ENCODE measurements around the gene OLFML3. TPM values are rescaled to one million over a fixed set of nuclear protein-coding genes. Genes with fewer than 3 reads are reported as not detected.

The OLFML3 gene
- total RNA-seq, 1 experiment from 2014 or later = 171 TPM

DNA sequence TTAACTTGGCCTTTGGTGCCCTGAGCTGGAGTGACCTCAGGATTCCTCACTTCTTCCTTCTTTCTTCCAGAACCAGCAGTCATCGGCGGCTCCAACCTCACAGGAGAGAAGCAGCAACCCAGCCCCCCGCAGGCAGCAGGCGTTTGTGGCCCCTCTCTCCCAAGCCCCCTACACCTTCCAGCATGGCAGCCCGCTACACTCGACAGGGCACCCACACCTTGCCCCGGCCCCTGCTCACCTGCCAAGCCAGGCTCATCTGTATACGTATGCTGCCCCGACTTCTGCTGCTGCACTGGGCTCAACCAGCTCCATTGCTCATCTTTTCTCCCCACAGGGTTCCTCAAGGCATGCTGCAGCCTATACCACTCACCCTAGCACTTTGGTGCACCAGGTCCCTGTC is 6.3 kb upstream of the OLFML3 start:
- Histone ChIP-seq H3K56ac (ENCODE audit: insufficient read length, low read depth, low read length) (no peak overlapping the region), H4K91ac (ENCODE audit: insufficient read length, low read depth, low read length) (no peak overlapping the region), H3K23ac (ENCODE audit: insufficient read length, low read depth, low read length) (no peak overlapping the region), H2BK15ac (ENCODE audit: low read depth, low read length) (no peak overlapping the region), H3K4ac (ENCODE audit: low read depth, low read length) (no peak overlapping the region), H3K9ac (ENCODE audit: extremely low read depth, insufficient read length, low read length) (no peak overlapping the region), H2BK5ac (ENCODE audit: insufficient read length, low read length) (no peak overlapping the region), H3K27me3 (ENCODE audit: insufficient read depth, low read length) (no peaks in the 10 kb centered on the region), H3K23me2 (ENCODE audit: insufficient read length, low read depth, low read length, poor library complexity, severe bottlenecking) (no peaks in the 10 kb centered on the region), H3K9me3 (ENCODE audit: control insufficient read depth, low read depth, low read length) (no peaks in the 10 kb centered on the region), H2BK120ac (ENCODE audit: low read depth, low read length, poor library complexity, severe bottlenecking) (no peak overlapping the region), H4K5ac (ENCODE audit: insufficient read length, low read depth, low read length) (no peak overlapping the region), H3T11ph (ENCODE audit: low read length) (no peak overlapping the region), H4K20me1 (ENCODE audit: control insufficient read depth, insufficient read depth, insufficient read length) (no peaks in the 10 kb centered on the region), H2AK5ac (ENCODE audit: insufficient read length, low read length) (no peak overlapping the region), H2AFZ (ENCODE audit: low read length) (no peak overlapping the region), H3K14ac (ENCODE audit: insufficient read depth, low read length) (no peak overlapping the region), H3K4me2 (ENCODE audit: insufficient read depth, insufficient read length, low read length) (no peak overlapping the region), H3K79me2 (ENCODE audit: insufficient read depth, low read length) (no peaks in the 10 kb centered on the region), H2BK12ac (ENCODE audit: insufficient read length, low read depth, low read length) (no peak overlapping the region), H3K79me1 (ENCODE audit: insufficient read depth, low read depth, low read length, poor library complexity, severe bottlenecking) (no peaks in the 10 kb centered on the region), H3K4me1 (ENCODE audit: insufficient read depth, low read length) (peaks cover 7% of the 10 kb centered on the region), H4K8ac (replicated peaks; ENCODE audit: insufficient read length, low read depth, low read length) (no peak overlapping the region), H3K18ac (ENCODE audit: insufficient read length, low read depth, low read length) (no peak overlapping the region), H2BK20ac (ENCODE audit: low read depth, low read length, poor library complexity, severe bottlenecking) (no peak overlapping the region), H3K27ac (ENCODE audit: insufficient read length, low read depth, low read length) (no peak overlapping the region)
- Mint-ChIP-seq H3K27ac (peak overlapping the region in 1 of 3 experiments; percentile 54; a peak in 1 of 7 replicates), H3K27me3 (ENCODE audit: low read depth) (no peaks in the 10 kb centered on the region), H3K4me1 (peaks cover 33% of the 10 kb centered on the region in 2 experiments), H3K4me3 (no peak overlapping the region), H3K9me3 (no peaks in the 10 kb centered on the region), H3K36me3 (ENCODE audit: insufficient read depth in 1 of 3, low read depth in 3 of 3) (peaks cover 35 to 64% (median 63%) of the 10 kb centered on the region in 3 experiments)
- TF ChIP-seq, protein P1, sequence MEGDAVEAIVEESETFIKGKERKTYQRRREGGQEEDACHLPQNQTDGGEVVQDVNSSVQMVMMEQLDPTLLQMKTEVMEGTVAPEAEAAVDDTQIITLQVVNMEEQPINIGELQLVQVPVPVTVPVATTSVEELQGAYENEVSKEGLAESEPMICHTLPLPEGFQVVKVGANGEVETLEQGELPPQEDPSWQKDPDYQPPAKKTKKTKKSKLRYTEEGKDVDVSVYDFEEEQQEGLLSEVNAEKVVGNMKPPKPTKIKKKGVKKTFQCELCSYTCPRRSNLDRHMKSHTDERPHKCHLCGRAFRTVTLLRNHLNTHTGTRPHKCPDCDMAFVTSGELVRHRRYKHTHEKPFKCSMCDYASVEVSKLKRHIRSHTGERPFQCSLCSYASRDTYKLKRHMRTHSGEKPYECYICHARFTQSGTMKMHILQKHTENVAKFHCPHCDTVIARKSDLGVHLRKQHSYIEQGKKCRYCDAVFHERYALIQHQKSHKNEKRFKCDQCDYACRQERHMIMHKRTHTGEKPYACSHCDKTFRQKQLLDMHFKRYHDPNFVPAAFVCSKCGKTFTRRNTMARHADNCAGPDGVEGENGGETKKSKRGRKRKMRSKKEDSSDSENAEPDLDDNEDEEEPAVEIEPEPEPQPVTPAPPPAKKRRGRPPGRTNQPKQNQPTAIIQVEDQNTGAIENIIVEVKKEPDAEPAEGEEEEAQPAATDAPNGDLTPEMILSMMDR (conservative IDR thresholded peaks at IDR 0.05) = no peak
- no CpG with 5 or more reads among the region's 9 CpGs for whole genome bisulfite sequencing (ENCODE audit: extremely low coverage, insufficient read length, low lambda C conversion rate)
- no peak for DNase-seq

Measured in H9 (cell line).